Kidney glomerular epithelial cell (primary cell): ENCODE measurements around the gene KMT5C.

Experiments used
- DNase-seq: peaks from one replicate; lab custom pipeline; 2025; lab: John Stamatoyannopoulos, UW

KMT5C gene

DNA sequence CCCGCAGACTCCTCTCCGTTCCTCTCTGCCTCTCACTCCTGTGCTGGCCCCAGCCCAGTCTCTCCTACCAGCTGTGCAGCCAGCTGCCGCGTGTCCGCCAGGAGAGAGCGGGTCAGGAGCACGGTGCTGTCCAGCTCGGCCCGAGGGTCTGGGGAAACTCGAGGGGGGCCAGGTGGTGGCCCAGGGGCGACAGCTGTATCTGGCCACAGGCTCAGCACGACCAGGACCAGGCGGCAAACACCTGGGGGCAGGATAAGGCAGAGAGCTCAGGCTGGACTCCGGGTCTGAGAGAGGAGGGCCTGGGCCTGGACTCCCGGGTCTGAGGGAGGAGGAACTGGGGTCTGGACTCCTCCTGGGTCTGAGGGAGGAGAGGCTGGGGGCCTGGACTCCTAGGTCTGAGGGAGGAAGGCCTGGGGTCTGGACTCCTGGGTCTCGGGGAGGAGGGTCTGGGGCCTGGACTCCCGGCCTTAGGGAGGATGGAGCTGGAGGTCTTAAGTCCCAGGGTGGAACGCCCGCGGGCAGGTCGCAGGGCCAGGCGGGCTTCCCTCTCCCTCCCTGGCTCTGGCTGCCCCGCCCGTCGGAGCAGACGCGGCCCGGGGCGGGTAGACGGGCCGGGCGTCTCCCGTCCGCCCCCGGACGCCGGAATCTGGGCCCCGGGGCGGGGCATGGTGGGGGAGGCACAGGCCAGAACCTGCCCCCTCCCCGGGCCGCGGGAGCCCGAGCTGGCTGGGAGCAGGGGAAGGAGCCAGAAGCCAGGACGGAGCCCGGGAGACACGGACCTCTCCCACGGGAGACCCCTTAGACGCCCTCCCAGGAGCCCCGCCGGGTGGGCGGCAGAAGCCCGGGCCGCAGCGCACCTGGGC lies 29.3 kb downstream of the KMT5C start:
- peak; percentile 29 for DNase-seq

DNA sequence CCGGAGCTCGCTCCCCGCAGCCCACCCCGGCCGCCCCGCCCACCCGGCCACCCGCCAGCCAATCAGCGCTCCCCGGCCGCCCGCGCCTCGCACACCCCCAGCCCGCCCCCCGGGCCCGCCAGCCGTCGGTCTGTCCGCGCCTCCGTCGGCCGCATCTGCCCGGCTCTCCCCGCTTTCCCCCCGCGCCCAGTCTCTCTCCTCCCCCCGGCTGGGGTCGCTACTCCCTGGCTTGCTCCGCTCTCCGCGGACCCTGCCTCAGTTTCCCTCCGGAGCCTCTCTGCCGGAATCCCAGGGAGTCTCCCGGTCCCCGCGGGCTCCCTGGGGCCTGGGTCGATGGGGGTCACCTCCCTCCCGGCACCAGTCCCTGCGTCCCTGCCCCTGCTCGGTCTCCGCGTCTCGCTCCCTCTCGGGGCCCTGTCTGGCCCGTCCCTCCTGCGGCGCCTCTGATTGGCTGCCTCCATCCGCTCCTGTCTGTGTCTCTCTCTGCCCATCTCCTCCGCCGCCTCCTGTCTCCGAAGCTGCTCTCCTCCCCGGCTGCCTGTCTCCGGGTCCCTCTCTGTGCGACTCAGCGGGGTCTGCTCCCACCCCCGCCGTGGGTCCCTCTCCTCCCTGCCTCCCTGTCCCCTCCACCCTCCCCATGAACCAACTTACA lies 30.1 kb downstream of the KMT5C start:
- peak; percentile 41 for DNase-seq

DNA sequence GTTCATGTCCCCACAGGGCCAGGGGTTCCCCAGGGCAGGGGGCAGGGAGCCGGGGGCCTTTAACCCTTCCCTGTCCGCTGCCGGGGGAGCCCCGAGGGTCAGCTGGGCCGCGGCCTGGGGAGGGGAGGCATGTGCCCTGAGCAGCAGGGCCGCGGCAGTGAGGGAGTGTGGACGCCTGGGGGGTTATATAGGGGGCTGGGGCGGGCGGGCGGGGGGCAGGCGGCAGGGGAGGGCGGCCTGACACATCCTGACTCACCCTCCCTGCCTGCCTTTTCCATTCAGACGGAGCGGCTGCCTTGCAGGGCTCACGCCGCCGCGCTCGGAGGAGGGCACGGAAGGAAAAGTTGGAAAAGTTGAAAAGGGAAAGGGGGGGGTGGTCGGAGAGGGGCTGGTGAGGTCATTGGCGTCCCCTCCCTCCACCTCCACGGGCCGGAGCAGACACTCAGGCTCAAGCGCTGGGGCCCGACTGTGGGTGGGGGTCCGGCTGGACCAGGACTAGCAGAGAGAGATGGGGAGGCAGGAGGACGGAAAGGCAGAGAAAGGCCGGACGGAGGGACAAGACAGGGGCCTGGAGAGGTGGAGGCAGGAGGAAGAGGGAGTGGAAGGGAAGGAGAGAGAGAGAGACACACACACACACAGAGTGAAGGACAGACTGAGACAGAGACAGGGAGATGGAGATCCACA lies 30.8 kb downstream of the KMT5C start, which contains the start of gene IL11:
Gene IL11 (minus strand): TSS at position 159 of the 684 bp plus-strand sequence. CDS start 153 bp downstream, at position 6.
- peak; percentile 68 for DNase-seq

DNA sequence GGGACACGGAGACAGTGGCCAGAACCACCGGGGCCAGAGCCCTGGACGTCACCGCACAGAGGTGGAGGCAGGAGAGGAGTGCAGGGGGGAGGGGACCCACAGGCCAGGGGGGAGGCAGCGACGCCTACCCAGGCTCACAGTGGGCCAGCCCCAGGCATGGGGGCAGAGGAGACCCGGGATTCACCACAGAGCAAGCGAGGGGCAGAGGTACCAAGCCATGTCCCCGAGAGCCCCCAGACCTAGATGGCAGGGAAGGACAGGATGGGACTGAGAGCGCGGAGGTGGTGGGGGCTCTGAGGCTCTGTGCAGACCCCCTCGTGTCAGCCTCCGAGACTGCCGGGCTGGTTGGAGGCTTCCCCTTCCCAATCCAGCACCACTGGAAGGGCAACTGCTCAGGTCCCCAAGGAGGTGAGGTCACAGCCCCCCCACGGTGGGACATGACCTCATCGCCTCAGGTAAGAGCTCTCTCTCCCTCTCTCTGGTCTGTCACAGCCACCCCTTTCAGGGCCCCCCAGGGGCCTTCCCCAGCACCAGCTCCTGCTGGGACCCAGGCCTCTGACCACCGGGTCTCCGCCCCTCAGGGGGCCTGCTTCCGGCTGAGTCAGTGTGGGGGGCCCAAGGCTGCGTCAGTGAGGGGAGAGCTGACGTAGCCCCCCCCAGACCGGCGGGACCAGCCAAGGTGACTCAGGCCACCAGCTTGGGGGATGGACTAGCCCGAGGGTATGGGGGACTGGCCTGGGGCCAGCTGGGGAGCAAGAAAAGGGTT lies 32.8 kb downstream of the KMT5C start:
- DNase-seq, result no peak

DNA sequence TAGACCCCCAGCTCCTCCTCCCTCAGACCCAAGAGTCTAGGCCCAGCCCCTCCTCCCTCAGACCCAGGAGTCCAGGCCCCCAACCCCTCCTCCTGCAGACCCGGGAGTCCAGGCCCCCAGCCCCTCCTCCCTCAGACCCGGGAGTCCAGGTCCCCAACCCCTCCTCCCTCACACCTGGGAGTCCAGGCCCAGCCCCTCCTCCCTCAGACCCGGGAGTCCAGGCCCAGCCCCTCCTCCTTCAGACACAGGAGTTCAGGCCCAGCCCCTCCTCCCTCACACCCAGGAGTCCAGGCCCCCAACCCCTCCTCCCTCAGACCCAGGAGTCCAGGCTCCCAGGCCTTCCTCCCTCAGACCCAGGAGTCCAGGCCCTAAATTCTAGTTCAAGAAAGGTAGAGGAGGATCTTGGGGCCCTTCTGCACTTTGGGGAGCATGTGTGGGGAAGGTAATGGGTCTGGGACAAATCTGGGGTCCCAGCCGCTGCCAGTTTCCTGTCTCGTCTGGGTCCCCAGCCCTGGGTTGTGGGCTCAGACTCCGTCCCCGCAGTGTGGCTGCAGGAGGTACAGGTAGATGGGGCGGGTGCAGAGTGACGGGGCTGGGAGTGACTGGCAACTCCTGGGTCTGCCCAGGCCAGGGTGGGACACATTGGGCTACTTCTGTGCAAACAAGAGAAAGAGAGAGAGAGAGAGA lies 33.8 kb downstream of the KMT5C start:
- DNase-seq, result no peak

DNA sequence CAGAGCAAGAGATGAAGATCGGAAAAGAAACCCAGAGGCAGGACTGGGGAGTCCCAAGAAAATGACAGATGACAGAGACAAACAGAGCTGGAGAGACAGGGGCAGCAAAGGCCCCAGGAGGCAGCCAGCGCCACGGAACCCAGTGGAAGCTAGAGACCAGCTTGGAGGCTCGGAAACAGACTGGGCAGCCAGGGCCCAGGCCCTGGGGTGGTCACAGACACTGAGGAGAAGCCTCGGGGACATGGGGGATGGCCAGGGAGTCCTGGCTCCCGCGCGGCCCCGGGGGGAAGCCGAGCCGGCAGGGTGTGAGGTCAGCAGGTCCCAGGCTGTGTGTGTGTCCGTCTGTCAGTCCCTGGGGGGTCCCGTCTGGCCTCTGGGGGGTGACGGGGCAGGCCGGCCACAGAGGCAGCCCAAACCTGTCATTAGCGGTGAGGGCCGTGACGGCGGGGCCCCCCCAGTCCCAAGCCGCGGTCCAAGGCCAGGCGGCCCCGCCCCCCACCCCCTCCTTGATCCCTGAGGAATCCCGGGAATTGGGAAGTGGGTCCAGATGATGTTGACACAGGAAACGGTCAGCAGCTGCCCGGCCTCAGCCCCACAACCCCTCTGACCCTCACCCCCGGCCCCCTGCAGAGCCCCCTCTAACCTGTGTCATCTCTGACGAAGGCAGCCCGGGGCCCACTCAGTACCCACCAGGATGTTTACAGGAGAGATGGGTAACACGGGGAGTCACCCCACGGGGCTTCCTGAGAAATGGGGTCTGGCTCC lies 34.5 kb downstream of the KMT5C start:
- DNase-seq, result no peak

DNA sequence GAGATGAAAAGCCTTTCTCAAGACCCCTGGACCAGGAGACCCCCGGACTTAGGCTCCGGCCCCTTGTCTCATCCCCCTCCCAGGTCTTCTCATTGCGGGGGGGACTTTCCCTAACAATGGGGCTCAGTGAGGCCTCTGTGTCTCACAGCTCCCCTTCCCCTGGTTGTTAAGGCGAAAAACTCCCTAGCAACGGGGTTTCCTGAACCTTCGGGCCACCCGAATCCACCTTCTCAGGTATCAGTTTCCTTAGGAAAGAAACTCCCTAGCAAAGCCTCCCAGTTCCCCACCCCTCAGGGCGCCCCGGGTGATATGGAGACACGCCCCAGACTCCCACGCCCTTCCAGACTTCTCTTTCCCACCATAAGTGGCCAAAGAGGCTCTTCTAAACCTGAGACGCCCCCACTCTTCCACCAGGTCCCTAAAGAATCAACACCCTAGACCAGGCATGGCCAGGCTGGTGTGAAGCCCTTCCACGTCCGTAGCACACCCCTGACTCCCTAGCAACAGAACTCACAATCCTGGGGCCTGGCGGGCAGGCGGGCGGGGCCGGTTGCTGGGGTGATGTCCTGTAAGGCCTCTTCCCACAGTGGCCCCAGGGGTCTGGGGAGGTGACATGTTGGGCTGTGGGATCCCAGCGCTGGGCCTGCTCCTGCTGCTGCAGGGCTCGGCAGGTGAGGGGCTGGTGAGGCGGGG lies 36.7 kb downstream of the KMT5C start, which contains the start of gene TMEM190:
Gene TMEM190 (plus strand): TSS at position 586 of the 693 bp plus-strand sequence. CDS start 28 bp downstream, at position 614.
- DNase-seq, result no peak

DNA sequence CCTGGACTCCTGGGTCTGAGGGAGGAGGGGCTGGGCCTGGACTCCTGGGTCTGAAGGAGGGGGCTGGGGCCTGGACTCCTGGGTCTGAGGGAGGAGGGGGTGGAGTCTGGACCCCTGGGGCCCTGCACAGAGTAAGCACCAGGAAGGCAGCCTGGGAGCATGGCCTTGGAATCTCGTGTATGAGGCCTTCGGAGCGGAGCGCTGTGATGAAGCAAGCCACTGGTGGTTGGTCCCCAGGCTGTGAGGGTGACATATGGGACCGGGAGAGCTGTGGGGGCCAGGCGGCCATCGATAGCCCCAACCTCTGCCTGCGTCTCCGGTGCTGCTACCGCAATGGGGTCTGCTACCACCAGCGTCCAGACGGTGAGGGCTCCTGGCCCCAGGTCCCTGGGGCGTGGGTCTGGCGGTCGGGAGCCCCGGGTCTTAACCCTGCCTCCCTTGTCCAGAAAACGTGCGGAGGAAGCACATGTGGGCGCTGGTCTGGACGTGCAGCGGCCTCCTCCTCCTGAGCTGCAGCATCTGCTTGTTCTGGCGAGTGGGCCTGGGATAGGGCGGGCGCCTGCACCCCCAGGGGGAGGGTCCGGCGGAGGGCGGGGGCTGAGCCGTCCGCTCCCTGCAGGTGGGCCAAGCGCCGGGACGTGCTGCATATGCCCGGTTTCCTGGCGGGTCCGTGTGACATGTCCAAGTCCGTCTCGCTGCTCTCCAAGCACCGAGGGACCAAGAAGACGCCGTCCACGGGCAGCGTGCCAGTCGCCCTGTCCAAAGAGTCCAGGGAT lies 37.9 kb downstream of the KMT5C start:
- no peak for DNase-seq

DNA sequence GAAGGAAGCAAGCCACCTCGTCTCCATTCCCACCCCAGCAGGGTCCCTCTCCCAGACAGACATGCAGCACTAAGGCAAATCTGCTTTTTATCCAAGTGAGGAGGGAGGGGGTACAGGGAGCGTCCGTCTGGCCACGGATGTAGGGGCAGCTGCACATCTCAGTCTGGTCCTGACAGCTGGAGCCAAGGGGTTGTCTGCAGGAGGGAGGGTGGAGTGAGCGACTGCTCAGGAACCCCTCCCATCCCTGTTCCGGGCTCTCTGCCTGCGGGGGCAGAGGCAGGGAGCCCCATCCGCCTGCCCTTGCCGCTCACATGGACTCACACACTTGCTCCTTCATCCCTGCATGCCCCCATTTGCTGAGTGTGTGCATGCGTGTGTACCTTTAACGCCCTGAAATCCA lies 39.5 kb downstream of the KMT5C start:
- DNase-seq, result no peak

DNA sequence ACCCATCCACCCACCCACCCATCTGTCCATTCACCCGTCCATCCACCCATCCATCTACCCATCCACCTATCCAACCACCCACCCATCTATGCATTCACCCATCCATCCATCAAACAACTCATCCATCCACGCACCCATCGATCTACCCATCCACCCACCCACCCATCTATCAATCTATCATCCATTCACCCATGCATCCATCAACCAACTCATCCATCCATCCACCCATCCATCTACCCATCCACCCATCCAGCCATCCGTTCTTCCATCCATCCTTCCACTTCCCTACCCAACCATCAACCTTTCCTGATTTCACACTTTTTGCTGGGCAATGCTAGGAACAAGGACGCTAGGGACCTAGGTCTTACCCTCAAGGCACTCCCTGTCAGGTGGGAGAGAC lies 42.3 kb downstream of the KMT5C start:
- no peak for DNase-seq

DNA sequence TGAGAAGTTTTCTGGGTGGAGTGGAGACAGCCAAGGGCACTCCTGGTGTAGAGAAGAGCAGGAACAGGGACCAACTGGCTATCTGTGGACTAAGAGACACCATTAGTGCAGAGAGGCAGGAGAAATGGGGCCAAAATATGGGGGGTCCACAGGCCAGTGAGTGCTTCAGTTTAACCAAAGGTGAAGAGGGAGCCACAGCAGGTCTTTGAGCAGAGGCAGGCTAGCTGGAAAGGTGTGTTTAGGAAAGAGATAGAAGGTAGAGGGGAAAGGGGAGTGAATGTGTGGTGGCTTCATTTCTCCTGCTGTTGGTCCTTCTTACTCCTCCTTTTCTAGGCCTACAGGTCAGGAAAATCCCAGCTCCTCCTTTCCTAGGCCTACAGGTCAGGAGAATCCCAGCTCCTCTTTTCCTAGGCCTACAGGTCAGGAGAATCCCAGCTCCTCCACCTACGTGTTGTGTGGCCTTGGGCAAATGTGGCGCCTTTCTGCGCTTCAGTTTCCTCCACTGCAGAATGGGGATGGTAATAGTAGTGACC lies 42.9 kb downstream of the KMT5C start:
- DNase-seq, result no peak

DNA sequence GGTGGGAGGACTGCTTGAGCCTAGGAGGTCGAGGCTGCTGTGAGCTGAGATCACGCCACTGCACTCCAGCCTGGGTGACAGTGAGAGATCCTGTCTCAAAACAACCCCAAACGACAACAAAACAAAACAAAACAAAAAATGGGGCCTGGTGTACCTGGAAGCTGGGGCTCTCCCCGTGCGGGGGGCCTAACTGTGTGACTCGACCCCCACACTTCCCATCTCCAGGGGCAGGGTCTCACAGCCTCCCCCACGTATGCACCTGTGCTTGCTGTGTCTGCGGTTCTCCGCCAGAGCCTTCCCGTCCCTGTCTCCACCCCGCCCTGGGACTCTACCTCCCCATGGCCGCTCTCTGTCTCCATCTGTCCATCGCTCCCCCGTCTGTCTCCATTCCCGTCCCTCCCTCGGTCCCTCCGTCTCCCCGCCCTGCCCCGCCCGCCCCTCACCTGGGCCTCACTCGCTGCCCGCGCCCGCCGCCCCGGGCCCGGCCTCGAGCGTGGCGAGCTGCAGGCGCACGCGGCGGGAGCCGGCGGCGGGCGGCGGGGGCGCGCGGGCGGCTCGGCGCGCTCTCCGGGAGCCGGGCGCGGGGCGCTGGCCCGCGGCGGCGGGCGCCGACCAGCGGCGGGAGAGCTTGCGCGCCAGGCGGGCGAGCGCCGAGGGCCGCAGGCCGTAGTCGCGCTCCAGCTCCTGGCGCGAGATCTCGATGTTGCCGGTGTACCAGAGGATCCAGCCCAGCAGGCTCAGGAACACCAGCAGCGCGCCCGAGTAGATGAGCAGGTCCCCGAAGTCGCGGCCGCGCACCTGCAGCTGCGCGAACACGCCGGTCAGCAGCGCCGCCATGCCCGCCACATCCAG lies 43.8 kb downstream of the KMT5C start:
- no peak for DNase-seq

DNA sequence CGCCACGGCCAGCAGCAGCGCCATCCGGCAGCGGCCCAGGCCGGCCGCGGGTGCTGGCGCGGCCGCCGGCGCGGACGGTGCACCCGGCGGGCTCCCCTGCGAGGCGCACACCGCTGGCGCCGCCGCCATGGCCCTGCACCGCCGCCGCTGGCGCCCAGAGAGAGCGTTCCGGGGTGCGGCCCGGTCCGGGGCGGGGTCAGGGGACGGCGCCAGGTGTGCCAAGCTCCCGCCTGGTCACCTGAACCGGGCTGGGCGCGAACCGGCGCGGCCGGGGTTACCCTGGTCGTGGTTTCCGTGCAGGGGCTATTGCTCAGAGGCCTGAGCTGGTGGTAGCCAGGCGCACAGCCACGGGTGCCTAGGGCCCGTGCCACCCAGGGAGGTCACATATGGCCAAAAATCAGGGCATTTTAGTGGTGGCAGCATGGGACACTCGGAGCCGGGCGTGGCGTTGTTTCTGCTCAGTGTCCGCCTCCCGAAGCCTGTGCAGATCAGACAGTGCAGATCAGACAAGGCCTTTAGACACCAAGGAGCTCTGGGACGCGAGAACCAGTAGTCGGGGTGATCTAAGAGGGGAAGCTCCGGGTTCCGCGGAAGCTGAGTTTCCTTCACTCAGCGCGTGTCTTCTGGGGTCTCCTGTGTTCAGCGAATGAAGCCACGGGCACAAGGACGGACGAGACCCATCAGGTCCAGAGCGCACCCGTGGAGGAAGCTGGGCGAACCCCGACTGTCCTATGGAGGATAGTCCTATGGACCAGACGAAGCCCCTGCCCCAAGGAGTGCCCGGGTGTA lies 44.6 kb downstream of the KMT5C start, which contains the start of gene TMEM238:
Gene TMEM238 (minus strand): TSS at position 162 of the 789 bp plus-strand sequence. CDS start 33 bp downstream, at position 129.
- no peak for DNase-seq

DNA sequence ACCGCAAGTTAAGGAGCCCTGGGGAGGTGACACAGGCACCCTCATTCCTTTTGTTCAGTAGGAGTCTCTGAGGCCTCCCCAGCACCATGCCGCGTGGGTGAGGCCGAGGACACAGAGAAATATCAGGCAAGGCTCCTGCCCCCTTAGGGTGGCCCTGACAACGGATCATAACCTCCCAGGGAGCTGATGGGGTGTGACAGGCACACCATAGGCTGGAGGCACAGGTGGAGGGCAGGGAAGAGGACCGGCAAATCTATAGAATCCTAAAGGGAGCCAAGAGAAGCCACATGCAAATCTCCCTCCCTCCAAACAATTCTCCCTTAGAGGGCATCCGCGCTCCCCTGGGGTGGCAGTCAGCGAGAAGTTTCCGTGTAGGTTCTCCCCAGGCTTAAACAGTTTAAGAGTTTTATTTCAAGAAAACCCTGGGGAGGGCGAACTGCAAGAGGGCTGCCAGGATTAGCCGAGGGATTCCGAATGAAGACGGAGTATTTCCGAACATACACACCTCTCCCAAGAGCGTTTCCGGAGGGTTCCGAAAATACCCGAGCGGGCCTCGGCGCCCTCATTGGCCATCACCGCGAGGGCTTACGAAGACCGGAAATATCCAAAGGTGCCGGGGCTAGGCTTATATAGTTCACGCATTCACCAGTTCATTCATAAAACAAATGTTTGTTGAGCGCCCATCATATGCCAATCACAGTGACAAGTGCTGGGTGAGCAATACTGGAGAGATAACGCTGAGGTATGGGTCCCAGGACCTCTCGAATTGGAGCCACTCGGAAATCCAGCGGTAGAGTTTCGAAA lies 45.4 kb downstream of the KMT5C start:
- peak; percentile 98 for DNase-seq

DNA sequence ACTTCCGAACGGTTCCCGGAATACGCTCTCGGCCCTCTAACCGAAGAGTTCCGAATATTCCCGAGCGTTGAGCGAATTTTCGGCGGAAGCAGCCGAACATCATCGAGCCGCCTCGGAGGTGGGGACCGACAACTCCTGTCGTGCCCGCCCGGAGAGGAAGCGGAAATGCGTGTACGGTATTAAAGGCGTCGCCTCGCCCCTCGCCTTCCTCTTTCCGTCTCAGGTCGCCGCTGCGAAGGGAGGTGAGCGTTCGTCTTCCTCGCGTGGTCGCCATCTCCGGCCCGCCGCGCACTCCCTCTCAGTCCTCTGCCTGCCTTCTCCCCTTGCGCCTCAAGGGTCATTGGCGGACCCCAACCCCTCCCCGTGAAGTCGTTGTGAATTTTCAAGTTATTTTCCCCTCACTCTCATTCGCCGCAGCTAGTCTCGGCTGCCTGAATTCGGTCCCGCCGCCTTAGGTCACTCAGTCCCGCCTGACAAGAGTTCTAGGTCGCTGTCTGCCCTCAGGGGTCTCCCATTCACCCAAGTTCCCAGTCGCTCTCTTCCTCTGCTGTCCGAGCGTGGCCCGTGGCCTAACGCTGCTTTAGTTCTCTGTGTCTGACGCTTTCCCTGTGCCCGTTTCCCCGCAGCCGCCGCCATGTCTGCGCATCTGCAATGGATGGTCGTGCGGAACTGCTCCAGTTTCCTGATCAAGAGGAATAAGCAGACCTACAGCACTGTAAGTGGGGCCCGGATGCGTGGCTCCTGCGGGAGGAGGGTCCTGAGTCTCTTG lies 46.2 kb downstream of the KMT5C start, which contains the start of gene RPL28:
Gene RPL28 (plus strand): TSS at position 209 of the 769 bp plus-strand sequence. CDS start 426 bp downstream, at position 635.
- peak; percentile 98 for DNase-seq
